PC-3 (cell line): ENCODE data around the gene MYL2.

Experiments
- CTCF ChIP-seq: fragments of 300-600 bp; sonication (generic); conservative IDR thresholded peaks from 2 replicates; pipeline ENCODE4 v1.5.1; 2017; ENCODE audit warnings: antibody characterized with exemption, low read depth, mild to moderate bottlenecking, low read length
- EZH2 ChIP-seq: fragments of 300-600 bp; sonication (generic); IDR thresholded peaks from one replicate; pipeline ENCODE4 v1.6.1; 2017; ENCODE audit warnings: antibody characterized with exemption, mild to moderate bottlenecking, low read length; ENCODE audit not compliant: unreplicated experiment
- EZH2phosphoT487 ChIP-seq: fragments of 300-600 bp; sonication (generic); IDR thresholded peaks from 2 replicates; pipeline ENCODE4 v1.6.1; 2018; ENCODE audit warnings: mild to moderate bottlenecking, antibody characterized with exemption, low read length, borderline replicate concordance

GRCh38 chr12:110965574-110965973 is 45.2 kb upstream of the MYL2 start:
- no peak for TF ChIP-seq CTCF
- no peak for TF ChIP-seq EZH2
- TF ChIP-seq EZH2phosphoT487 = no peak
